DND-41 (cell line): Measurements from ENCODE around the gene OGFR.

ENCODE experiments used
- CTCF ChIP-seq: IDR thresholded peaks from 2 replicates; pipeline ENCODE4 v1.5.1; 2012; ENCODE audit warnings: borderline replicate concordance, low read length, moderate library complexity, mild to moderate bottlenecking; ENCODE audit not compliant: poor library complexity, severe bottlenecking; ENCODE audit errors: extremely low read depth
- EZH2 ChIP-seq: IDR thresholded peaks from 3 replicates; pipeline ENCODE4 v1.6.1; 2012; ENCODE audit warnings: borderline replicate concordance, low read depth, mild to moderate bottlenecking, moderate library complexity, low read length, inconsistent platforms; ENCODE audit not compliant: severe bottlenecking

- TF ChIP-seq EZH2 (no peak), CTCF (no peak)
Observed at GRCh38 chr20:62772103-62772611, 32.5 kb upstream of the OGFR start.
